ENCODE data around the gene PREX1.

The PREX1 gene

DNA sequence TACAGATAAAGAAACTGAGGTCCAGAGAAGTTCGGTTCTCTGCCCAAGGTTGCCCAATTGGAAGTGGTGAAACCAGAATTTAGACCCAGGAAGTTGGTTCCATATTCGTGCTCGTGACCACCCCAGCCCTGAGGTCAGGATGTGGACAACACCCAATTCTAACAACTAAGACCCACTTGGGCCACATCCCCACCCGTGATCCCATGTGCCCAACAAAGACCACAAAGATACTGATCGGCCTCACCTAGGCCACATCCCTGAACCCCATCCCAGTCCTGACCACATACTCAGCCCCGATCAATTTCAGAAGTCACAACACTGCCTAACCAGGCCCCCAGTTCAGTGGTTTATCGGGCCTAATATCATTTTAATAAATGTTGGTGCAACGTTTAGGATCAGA lies 138.4 kb downstream of the PREX1 start:
- no peak overlapping the region for H3K4me3 ChIP-seq (ENCODE audit: low read depth, low read length)
- TF ChIP-seq, protein P1, sequence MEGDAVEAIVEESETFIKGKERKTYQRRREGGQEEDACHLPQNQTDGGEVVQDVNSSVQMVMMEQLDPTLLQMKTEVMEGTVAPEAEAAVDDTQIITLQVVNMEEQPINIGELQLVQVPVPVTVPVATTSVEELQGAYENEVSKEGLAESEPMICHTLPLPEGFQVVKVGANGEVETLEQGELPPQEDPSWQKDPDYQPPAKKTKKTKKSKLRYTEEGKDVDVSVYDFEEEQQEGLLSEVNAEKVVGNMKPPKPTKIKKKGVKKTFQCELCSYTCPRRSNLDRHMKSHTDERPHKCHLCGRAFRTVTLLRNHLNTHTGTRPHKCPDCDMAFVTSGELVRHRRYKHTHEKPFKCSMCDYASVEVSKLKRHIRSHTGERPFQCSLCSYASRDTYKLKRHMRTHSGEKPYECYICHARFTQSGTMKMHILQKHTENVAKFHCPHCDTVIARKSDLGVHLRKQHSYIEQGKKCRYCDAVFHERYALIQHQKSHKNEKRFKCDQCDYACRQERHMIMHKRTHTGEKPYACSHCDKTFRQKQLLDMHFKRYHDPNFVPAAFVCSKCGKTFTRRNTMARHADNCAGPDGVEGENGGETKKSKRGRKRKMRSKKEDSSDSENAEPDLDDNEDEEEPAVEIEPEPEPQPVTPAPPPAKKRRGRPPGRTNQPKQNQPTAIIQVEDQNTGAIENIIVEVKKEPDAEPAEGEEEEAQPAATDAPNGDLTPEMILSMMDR (IDR thresholded peaks at IDR 0.05; ENCODE audit: control insufficient read depth, extremely low read depth, insufficient read depth): no peak
- no peak for DNase-seq (ENCODE audit: low read depth)

DNA sequence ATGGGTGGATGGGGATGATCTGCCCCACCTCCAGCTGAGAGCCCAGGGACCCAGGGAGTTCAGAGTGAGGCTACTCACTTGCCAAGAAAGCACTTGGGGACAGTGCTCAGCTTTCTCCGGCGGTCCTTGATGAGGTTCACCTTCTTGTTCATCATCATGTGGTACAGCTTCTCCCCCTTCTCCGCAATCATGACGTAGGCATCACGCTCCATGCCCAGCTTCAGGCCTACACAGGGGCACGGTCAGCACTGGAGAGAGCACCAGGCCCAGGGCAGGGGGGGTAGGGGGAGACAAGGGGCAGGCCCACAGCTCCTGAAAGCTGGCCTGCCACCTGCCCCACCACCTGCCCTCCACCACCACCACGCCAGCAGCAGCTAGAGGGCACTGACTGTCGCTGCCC lies 139.2 kb downstream of the PREX1 start:
- no peak for DNase-seq (ENCODE audit: low read depth)
- H3K4me3 ChIP-seq (ENCODE audit: low read depth, low read length): no peak overlapping the region
- TF ChIP-seq, protein P1 (IDR thresholded peaks at IDR 0.05; ENCODE audit: control insufficient read depth, extremely low read depth, insufficient read depth): no peak

DNA sequence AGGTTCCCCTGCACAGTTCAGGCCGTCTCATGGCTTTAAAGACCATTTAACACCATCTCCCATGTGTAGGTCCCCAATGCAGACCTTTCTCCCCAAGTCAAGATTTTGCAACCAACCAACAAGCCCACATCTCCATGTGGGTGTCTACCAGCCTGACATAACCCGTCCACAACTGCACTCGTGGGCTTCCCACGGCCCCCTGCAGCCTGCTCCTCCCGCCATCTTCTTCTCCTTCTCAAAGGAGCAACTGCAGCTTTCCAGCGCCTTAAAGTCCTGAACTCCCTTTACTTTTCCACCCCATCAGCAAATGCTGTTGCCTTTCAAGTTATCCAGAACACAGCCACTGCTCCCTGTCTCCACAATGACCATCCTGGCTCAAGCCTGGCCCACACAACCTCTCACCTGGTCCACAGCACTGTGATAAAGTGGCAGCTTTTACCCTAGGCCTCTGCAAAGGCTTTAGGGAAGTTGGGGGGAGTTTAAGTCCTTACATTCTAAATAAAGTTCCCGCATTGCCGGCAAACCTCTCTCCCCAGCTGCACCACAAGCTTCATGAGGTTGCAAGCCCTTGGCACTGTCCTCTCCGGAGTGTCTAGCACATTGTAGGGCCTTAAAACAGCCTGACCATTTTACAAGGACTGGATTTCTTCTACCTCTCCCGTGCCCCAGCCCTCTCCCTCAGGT lies 140.5 kb downstream of the PREX1 start:
- no peak overlapping the region for H3K4me3 ChIP-seq (ENCODE audit: low read depth, low read length)
- TF ChIP-seq, protein P1 (IDR thresholded peaks at IDR 0.05; ENCODE audit: control insufficient read depth, extremely low read depth, insufficient read depth): no peak
- DNase-seq (ENCODE audit: low read depth): no peak

DNA sequence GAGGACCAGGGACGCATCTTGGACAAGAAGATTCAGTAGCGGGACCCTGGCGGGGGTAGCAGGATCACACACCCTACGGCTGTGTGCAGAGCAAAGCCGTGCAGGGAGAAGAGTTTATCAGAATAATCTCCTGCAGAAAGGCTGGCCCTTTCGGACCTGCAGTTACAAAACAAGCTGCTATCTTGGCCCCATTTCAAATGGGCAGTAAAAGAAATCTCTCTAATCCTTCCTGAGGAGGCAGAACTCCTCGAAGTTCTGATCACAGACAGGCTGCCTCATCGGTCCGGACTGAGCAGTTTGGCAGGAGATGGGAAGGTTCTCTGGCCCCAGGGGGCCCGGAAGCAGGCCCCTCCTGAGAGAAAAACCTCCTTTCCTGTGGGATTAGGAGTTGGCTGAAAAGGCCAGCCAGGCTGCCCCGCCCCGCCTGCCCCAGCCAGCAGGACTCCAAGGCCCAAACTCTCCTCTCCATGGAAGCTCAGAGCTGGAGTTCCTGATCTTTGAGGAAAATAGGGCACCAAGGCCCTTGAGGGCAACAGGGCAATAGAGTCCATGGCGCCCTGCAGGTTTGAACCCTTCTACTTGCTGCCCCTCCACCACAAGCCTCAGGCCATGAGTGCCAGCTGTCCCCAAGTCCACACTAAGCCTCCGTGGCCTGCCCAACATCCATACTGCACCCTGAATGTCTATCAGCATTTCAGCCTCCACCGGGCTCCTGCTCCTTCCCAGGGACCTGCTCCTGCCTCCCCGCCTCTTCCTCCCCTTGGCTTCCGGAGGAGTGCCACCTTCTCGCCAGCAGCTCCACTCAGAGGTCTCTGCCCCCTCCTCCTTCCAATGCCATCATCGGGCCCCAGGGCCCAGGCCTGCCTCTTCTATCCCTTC lies 141.3 kb downstream of the PREX1 start:
- no peak overlapping the region for H3K4me3 ChIP-seq (ENCODE audit: low read depth, low read length)
- peak; percentile 56 for DNase-seq (ENCODE audit: low read depth)
- TF ChIP-seq, protein P1 (IDR thresholded peaks at IDR 0.05; ENCODE audit: control insufficient read depth, extremely low read depth, insufficient read depth): no peak

DNA sequence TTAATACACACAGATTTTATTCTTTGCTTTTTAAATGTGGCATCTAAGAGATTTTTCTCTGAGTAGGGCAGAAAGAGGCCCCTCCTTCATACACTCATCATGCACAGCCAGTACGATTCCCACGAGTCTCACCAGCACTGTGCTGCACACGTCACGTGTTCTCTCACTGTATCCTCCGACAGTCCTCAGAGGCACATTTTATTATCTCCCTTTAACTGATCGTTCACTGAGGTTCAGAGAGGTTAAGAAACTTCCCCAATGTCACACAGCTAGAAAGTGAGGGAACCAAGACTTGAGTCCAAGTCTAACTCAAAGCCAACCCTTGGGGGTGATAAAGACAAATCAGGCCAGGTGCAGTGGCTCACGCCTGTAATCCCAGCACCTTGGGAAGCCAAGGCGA lies 142.5 kb downstream of the PREX1 start:
- H3K4me3 ChIP-seq (ENCODE audit: low read depth, low read length): no peak overlapping the region
- TF ChIP-seq, protein P1 (IDR thresholded peaks at IDR 0.05; ENCODE audit: control insufficient read depth, extremely low read depth, insufficient read depth): no peak
- DNase-seq (ENCODE audit: low read depth): no peak

DNA sequence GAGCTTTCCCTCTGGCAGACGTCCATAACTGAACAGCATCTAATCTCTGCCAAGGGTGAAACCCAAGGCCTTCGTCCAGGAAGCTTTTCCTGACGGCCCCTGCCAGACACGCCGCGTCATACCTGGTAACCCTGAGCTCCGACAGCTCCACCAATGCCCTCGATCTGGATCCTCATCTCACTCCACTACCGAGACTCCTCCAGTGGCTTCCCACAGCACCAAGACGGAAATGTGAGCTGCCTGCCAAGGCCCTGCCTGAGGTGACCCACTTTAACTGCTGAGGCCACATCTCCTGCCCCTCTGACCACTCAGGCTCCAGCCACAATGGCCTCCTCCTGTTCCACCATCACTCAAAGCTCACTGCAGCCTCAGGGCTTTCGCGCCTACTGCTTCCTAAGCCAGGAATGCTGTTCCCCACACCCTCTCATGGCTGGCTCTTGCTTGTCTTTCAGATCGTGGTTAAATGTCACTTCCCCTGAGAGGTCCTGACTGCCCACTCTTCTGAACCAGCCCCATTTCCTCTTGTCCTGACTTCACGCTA lies 143.2 kb downstream of the PREX1 start:
- H3K4me3 ChIP-seq (ENCODE audit: low read depth, low read length): no peak overlapping the region
- no peak for DNase-seq (ENCODE audit: low read depth)
- TF ChIP-seq, protein P1 (IDR thresholded peaks at IDR 0.05; ENCODE audit: control insufficient read depth, extremely low read depth, insufficient read depth): no peak

Data from LNCaP clone FGC (cell line).